Measurements from ENCODE around the gene ZNF497. TPM values are rescaled to one million over a fixed set of nuclear protein-coding genes. Genes with fewer than 3 reads are reported as not detected.

The ZNF497 gene
- total and polyA plus RNA-seq, 8 donors = 0.95 to 5.3 (median 1.6) TPM

DNA sequence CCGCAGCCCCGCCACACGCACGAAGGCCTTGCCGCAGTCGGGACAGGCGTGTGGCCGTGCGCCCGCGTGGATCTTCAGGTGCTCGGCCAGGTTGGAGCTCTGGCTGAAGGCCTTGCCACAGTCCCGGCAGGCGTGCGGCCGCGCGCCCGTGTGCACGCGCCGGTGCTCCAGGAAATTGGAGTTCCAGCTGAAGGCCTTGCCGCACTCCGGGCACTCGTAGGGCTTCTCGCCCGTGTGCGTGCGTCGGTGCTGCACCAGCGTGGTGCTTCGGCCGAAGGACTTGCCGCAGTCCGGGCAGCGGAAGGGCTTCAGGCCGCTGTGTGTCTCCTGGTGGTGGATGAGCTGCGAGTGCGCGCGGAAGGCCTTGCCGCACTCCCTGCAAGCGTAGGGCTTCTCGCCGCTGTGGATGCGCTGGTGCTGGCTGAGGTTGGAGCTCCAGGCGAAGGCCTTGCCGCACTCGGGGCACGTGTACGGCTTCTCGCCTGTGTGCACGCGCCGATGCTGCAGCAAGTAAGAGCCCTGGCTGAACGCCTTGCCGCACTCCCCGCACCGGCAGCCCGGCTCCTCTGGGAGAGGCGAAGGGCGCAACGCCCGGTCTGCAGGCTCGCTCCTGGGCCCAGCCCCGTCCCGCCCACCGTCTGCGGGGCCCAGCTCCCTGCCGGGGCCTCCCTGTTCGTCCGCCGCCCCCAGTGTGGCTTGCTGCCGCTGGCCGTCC is 5.6 kb downstream of the ZNF497 start:
- intact Hi-C loops (cut with DNase I) = no loop called here
- 66 to 72% methylated on average over 73 to 75 of the region's 75 CpGs for WGBS, 2 donors
- Histone ChIP-seq H3K4me3 (peak overlapping the region in 1 of 4 donors; percentile 22), H3K36me3 (no peaks in the 10 kb centered on the region), H3K4me1 (no peaks in the 10 kb centered on the region), H3K9me3 (no peaks in the 10 kb centered on the region), H3K27me3 (peaks cover 0 to 4% (median 0%) of the 10 kb centered on the region in 4 donors), H3K27ac (no peak overlapping the region)
- DNase-seq = no peak
- FAIRE-seq = no peak
- ATAC-seq = no peak
- TF ChIP-seq, protein P1, sequence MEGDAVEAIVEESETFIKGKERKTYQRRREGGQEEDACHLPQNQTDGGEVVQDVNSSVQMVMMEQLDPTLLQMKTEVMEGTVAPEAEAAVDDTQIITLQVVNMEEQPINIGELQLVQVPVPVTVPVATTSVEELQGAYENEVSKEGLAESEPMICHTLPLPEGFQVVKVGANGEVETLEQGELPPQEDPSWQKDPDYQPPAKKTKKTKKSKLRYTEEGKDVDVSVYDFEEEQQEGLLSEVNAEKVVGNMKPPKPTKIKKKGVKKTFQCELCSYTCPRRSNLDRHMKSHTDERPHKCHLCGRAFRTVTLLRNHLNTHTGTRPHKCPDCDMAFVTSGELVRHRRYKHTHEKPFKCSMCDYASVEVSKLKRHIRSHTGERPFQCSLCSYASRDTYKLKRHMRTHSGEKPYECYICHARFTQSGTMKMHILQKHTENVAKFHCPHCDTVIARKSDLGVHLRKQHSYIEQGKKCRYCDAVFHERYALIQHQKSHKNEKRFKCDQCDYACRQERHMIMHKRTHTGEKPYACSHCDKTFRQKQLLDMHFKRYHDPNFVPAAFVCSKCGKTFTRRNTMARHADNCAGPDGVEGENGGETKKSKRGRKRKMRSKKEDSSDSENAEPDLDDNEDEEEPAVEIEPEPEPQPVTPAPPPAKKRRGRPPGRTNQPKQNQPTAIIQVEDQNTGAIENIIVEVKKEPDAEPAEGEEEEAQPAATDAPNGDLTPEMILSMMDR (IDR thresholded peaks at IDR 0.05) = no peak

DNA sequence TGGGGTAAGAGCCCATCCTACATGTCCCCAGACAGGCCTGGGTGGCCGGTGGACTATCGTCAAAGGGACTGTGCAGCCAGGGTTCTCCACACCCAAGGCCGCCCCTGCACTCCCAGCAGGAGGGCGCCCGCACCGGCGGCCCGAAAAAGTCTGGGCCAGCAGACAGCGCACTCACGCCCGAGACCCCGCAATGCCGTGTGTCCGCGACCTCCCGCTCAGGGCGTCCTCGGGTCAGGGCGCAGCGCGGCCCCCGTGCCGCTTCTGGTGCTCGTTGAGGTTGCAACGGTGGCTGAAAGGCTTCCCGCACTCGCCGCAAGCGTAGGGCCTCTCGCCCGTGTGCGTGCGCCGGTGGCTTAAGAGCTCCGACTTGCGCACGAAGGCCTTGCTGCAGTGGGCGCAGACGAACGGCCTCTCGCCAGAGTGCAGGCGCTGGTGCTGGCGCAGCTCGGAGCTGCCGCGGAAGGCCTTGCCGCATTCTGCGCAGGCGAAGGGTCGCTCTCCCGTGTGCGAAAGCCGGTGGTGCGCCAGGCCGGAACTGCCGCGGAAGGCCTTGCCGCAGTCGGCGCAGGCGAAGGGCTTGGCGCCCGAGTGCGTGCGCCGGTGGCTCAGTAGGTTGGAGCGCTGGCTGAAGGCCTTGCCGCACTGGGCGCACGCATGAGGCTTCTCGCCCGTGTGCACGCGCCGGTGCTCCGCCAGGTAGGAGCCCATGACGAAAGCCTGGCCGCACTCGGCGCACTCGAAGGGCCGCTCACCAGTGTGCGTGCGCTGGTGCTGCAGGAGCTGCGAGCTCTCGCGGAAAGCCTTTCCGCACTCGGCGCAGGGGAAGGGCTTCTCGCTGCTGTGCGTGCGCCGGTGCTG is 6.4 kb downstream of the ZNF497 start:
- no peaks in the 10 kb centered on the region for H3K9me3 ChIP-seq
- H3K36me3 ChIP-seq = no peaks in the 10 kb centered on the region
- TF ChIP-seq, protein P1 (IDR thresholded peaks at IDR 0.05) = no peak
- peak in 2 of 4 donors; percentile 15 to 24 for ATAC-seq
- intact Hi-C loops (cut with DNase I) = no loop called here
- H3K4me3 ChIP-seq = peak overlapping the region in 1 of 4 donors; percentile 22
- FAIRE-seq = no peak
- 55 to 59% methylated on average over 91 to 94 of the region's 94 CpGs for WGBS, 2 donors
- H3K27me3 ChIP-seq = peaks cover 0 to 5% (median 2%) of the 10 kb centered on the region in 4 donors
- DNase-seq = no peak
- no peak overlapping the region for H3K27ac ChIP-seq
- no peaks in the 10 kb centered on the region for H3K4me1 ChIP-seq

DNA sequence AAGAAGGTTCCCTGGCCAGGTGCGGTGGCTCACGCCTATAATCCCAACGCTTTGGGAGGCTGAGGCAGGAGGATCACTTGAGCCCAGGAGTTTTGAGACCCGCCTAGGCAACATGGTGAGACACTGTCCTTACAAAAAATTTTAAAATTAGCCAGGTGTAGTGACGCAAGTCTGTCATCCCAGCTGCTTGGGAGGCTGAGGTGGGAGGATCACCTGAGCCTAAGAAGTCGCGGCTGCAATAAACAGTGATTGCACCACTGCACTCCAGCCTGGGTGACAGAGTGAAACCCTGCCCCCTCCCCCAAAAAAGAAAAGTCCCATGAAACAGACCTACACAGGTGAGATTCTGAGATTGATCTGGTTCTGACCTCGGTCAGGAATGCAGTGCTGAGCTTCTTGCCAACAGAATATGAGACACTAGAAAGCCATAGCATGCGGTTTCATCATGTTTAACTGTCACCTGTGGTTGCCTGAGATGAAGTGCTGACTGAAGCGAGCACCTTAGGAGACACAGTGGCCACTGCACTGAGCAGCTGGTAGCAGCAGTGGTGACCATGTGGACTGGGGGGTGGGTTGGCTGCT is 7.2 kb downstream of the ZNF497 start:
- H3K4me3 ChIP-seq = no peak overlapping the region
- intact Hi-C loops (cut with DNase I) = no loop called here
- FAIRE-seq (no peak), DNase-seq (no peak), ATAC-seq (no peak)
- no peaks in the 10 kb centered on the region for H3K4me1 ChIP-seq
- H3K9me3 ChIP-seq = no peaks in the 10 kb centered on the region
- 81 to 91% methylated on average over 10 of the region's 10 CpGs for WGBS, 2 donors
- no peaks in the 10 kb centered on the region for H3K36me3 ChIP-seq
- peaks cover 0 to 5% (median 2%) of the 10 kb centered on the region in 4 donors for H3K27me3 ChIP-seq
- TF ChIP-seq, protein P1 (IDR thresholded peaks at IDR 0.05) = no peak
- no peak overlapping the region for H3K27ac ChIP-seq

DNA sequence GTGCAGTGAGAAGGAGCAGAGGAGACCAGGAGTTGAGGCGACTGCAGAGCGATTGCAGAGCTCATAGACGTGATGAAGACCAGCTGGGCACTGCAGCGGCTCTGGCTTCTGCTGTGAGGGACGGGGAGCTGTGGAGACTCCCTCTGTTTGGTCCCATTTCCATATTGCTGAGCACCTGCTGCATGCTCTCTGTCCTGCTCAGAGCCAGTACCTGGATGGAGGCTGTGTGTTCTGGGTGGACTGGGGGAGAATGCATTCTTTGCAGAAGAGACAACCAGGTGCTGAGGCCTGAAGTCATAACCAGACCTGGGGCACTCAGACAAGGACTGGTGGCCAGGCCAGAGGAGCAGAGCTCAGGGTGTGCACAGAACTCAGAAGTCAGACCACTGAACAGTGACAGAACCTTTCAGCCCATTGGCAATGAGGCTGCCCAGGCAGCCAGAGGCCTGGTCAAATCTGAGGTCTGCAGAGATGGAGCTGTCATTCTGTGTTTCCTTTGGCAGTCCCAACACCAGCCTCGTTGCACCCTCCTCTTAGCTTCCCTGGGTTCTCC is 8.0 kb downstream of the ZNF497 start:
- FAIRE-seq (no peak), DNase-seq (no peak), ATAC-seq (no peak)
- 73 to 82% methylated on average over 6 of the region's 6 CpGs for WGBS, 2 donors
- Histone ChIP-seq H3K9me3 (no peaks in the 10 kb centered on the region), H3K36me3 (no peaks in the 10 kb centered on the region), H3K27ac (no peak overlapping the region), H3K4me1 (no peaks in the 10 kb centered on the region), H3K4me3 (no peak overlapping the region), H3K27me3 (peaks cover 0 to 5% (median 2%) of the 10 kb centered on the region in 4 donors)
- TF ChIP-seq, protein P1 (IDR thresholded peaks at IDR 0.05) = no peak
- intact Hi-C loops (cut with DNase I) = no loop called here
